ENCODE measurements around the gene ATF7. TPM values are rescaled to one million over a fixed set of nuclear protein-coding genes. Genes with fewer than 3 reads are reported as not detected.

Gene ATF7
- total and polyA plus RNA-seq, 9 of the 15 experiments (the other 6 are each of a cell fraction or from before 2014, with no cell fraction given), result 10.6 to 30.4 (median 20.7) TPM

DNA sequence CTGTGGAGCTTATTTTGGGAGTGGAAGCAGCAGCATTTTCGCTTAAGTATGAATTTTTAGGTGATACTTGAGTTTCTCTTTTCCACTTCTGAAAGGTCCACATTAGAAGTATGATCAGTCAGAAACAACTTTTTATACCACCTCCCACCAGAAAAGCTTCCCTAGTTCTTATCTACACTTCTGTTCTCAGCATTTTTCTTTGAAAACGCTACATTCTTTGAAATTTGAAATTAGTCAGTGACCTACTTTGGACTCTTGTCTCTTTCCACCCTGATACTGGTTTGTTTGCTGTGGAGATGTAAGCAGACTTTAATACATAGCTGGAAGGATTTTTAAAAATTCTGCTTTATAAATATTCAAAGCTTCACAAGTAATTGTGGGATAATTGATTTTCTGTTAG is 152.1 kb downstream of the ATF7 start:
- DNase-seq (ENCODE audit: extremely low read depth in 1 of 4, low spot score in 3 of 4) (no peak), ATAC-seq (no peak), FAIRE-seq (no peak)
- no peak overlapping the region for H3K4me2 ChIP-seq (ENCODE audit: insufficient read depth, low read length)
- in situ Hi-C loops (cut with MboI), result no loop called here
- no peaks in the 10 kb centered on the region for H3K27me3 ChIP-seq (ENCODE audit: control insufficient read depth in 2 of 2, insufficient read depth in 2 of 2, low read length in 2 of 2)
- peaks cover 99% of the 10 kb centered on the region for H3K36me3 ChIP-seq (ENCODE audit: control insufficient read depth, insufficient read depth, low read length)
- POLR2A ChIA-PET, result interaction anchor here (1.0 to 8.8 kb wide), 10 partner anchors 10 to 206 kb away, joined by 3 to 99 read pairs (median 8); partner anchors contain the start of genes ESPL1 and TARBP2
- 56% methylated on average over 2 of the region's 2 CpGs for WGBS (ENCODE audit: insufficient coverage, low coverage, missing lambda C conversion rate)
- TF ChIP-seq, protein P1, sequence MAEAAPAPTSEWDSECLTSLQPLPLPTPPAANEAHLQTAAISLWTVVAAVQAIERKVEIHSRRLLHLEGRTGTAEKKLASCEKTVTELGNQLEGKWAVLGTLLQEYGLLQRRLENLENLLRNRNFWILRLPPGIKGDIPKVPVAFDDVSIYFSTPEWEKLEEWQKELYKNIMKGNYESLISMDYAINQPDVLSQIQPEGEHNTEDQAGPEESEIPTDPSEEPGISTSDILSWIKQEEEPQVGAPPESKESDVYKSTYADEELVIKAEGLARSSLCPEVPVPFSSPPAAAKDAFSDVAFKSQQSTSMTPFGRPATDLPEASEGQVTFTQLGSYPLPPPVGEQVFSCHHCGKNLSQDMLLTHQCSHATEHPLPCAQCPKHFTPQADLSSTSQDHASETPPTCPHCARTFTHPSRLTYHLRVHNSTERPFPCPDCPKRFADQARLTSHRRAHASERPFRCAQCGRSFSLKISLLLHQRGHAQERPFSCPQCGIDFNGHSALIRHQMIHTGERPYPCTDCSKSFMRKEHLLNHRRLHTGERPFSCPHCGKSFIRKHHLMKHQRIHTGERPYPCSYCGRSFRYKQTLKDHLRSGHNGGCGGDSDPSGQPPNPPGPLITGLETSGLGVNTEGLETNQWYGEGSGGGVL (CRISPR knock-in tag; IDR thresholded peaks at IDR 0.05), result no peak
- no peak for TF ChIP-seq DDX20 (tag; IDR thresholded peaks at IDR 0.05; ENCODE audit: low read depth)
- no peak for TF ChIP-seq ARHGAP35 (IDR thresholded peaks at IDR 0.05; ENCODE audit: partially characterized antibody)
- no peak for TF ChIP-seq CHD4 (IDR thresholded peaks at IDR 0.05; ENCODE audit: insufficient read depth, insufficient replicate concordance, low read depth, low read length, poor library complexity, severe bottlenecking)
- TF ChIP-seq NFYB (IDR thresholded peaks at IDR 0.05; ENCODE audit: extremely low read depth, insufficient read length), result no peak
- TF ChIP-seq CEBPG (CRISPR knock-in tag; IDR thresholded peaks at IDR 0.05), result no peak
- no peak for TF ChIP-seq CEBPG (tag; conservative IDR thresholded peaks at IDR 0.05 in 1 of 2, IDR thresholded peaks at IDR 0.05 in 1 of 2)
- TF ChIP-seq, protein P2, sequence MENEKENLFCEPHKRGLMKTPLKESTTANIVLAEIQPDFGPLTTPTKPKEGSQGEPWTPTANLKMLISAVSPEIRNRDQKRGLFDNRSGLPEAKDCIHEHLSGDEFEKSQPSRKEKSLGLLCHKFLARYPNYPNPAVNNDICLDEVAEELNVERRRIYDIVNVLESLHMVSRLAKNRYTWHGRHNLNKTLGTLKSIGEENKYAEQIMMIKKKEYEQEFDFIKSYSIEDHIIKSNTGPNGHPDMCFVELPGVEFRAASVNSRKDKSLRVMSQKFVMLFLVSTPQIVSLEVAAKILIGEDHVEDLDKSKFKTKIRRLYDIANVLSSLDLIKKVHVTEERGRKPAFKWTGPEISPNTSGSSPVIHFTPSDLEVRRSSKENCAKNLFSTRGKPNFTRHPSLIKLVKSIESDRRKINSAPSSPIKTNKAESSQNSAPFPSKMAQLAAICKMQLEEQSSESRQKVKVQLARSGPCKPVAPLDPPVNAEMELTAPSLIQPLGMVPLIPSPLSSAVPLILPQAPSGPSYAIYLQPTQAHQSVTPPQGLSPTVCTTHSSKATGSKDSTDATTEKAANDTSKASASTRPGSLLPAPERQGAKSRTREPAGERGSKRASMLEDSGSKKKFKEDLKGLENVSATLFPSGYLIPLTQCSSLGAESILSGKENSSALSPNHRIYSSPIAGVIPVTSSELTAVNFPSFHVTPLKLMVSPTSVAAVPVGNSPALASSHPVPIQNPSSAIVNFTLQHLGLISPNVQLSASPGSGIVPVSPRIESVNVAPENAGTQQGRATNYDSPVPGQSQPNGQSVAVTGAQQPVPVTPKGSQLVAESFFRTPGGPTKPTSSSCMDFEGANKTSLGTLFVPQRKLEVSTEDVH (IDR thresholded peaks at IDR 0.05; ENCODE audit: low read depth, partially characterized antibody), result no peak
- TF ChIP-seq, protein P3, sequence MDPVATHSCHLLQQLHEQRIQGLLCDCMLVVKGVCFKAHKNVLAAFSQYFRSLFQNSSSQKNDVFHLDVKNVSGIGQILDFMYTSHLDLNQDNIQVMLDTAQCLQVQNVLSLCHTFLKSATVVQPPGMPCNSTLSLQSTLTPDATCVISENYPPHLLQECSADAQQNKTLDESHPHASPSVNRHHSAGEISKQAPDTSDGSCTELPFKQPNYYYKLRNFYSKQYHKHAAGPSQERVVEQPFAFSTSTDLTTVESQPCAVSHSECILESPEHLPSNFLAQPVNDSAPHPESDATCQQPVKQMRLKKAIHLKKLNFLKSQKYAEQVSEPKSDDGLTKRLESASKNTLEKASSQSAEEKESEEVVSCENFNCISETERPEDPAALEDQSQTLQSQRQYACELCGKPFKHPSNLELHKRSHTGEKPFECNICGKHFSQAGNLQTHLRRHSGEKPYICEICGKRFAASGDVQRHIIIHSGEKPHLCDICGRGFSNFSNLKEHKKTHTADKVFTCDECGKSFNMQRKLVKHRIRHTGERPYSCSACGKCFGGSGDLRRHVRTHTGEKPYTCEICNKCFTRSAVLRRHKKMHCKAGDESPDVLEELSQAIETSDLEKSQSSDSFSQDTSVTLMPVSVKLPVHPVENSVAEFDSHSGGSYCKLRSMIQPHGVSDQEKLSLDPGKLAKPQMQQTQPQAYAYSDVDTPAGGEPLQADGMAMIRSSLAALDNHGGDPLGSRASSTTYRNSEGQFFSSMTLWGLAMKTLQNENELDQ (CRISPR knock-in tag; IDR thresholded peaks at IDR 0.05; ENCODE audit: borderline replicate concordance), result no peak
- TF ChIP-seq ZNF644 (tag; IDR thresholded peaks at IDR 0.05; ENCODE audit: low read depth), result no peak
- TF ChIP-seq, protein P4, sequence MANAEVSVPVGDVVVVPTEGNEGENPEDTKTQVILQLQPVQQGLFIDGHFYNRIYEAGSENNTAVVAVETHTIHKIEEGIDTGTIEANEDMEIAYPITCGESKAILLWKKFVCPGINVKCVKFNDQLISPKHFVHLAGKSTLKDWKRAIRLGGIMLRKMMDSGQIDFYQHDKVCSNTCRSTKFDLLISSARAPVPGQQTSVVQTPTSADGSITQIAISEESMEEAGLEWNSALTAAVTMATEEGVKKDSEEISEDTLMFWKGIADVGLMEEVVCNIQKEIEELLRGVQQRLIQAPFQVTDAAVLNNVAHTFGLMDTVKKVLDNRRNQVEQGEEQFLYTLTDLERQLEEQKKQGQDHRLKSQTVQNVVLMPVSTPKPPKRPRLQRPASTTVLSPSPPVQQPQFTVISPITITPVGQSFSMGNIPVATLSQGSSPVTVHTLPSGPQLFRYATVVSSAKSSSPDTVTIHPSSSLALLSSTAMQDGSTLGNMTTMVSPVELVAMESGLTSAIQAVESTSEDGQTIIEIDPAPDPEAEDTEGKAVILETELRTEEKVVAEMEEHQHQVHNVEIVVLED (CRISPR knock-in tag; IDR thresholded peaks at IDR 0.05), result no peak
- H3K9ac ChIP-seq (ENCODE audit: insufficient read depth in 1 of 2, low read depth in 2 of 2, low read length in 2 of 2), result no peak overlapping the region
- no peak overlapping the region for H2AFZ ChIP-seq (ENCODE audit: low read depth, low read length)
- intact Hi-C loops (cut with micrococcal nuclease), result no loop called here
- no peak overlapping the region for H3K4me3 ChIP-seq
- H4K20me1 ChIP-seq (replicated peaks; ENCODE audit: control insufficient read depth, insufficient read depth, low read length), result peaks cover 37% of the 10 kb centered on the region
- H3K4me1 ChIP-seq (replicated peaks in 1 of 2; ENCODE audit: control insufficient read depth in 2 of 2, insufficient read depth in 2 of 2, low read length in 2 of 2), result peaks cover 0 to 5% of the 10 kb centered on the region in 2 experiments; a peak in 3 of 5 replicates
- BruUV-seq (replicated peaks), result TSS peak; percentile 10
- H3K79me2 ChIP-seq (ENCODE audit: control insufficient read depth, insufficient read depth, low read length), result peaks cover 67% of the 10 kb centered on the region
- H3K9me1 ChIP-seq (ENCODE audit: control insufficient read depth, insufficient read depth, low read length), result no peaks in the 10 kb centered on the region
- no peaks in the 10 kb centered on the region for H3K9me3 ChIP-seq (replicated peaks; ENCODE audit: control insufficient read depth, insufficient read depth, low read depth, low read length)
- no peak overlapping the region; the same call in 2 of the 3 replicates for H3K27ac ChIP-seq (ENCODE audit: extremely low read depth, low read depth, low read length)
- CTCF ChIA-PET (ENCODE audit: low intra/inter-chr PET ratio), result interaction anchor here (0.6 to 0.8 kb wide), 2 partner anchors 122 to 187 kb away, joined by 3 read pairs; no protein-coding TSS in a partner anchor

Measured in K562 (cell line).